ENCODE results near the gene RAB10. TPM values are rescaled to one million over a fixed set of nuclear protein-coding genes. Genes with fewer than 3 reads are reported as not detected.

The RAB10 gene
- total RNA-seq, 1 experiment from 2014 or later, result 140 TPM

- POLR2A ChIA-PET (ENCODE audit: low non-redundant PET), result no interaction called here
Measured at GRCh38 chr2:26182887-26183630, 149.2 kb downstream of the RAB10 start.

GRCh38 chr2:26184121-26184520 is 150.2 kb downstream of the RAB10 start:
- Histone ChIP-seq H3K4me1 (ENCODE audit: insufficient read depth, low read length, poor library complexity, severe bottlenecking) (peaks cover under 1% of the 10 kb centered on the region), H3K4me3 (ENCODE audit: low read depth, low read length, poor library complexity, severe bottlenecking) (no peak overlapping the region), H3K9me3 (ENCODE audit: low read depth, low read length, poor library complexity, severe bottlenecking) (no peaks in the 10 kb centered on the region), H3K27me3 (replicated peaks; ENCODE audit: insufficient read depth, low read depth, low read length, poor library complexity) (no peaks in the 10 kb centered on the region), H3K36me3 (ENCODE audit: insufficient read depth, low read length, poor library complexity, severe bottlenecking) (no peaks in the 10 kb centered on the region), H3K27ac (ENCODE audit: low read depth, low read length, poor library complexity, severe bottlenecking) (no peak overlapping the region)
- no TSS peak for BruUV-seq (replicated peaks)
- no peak for DNase-seq (ENCODE audit: low spot score)
- POLR2A ChIA-PET (ENCODE audit: low non-redundant PET), result no interaction called here
- CTCF ChIA-PET, result no interaction called here
- intact Hi-C loops (cut with micrococcal nuclease; ENCODE audit: unreplicated experiment), result no loop called here
- no peak for TF ChIP-seq EZH2 (IDR thresholded peaks at IDR 0.05; ENCODE audit: borderline replicate concordance, low read depth, low read length, poor library complexity, severe bottlenecking)
- no peak for TF ChIP-seq CTCF (conservative IDR thresholded peaks at IDR 0.05; ENCODE audit: low read depth, low read length)

More at GRCh38 chr2:26182887-26183630, 149.2 kb downstream of the RAB10 start:
- H3K36me3 ChIP-seq (ENCODE audit: insufficient read depth, low read length, poor library complexity, severe bottlenecking), result no peaks in the 10 kb centered on the region
- H3K27ac ChIP-seq (ENCODE audit: low read depth, low read length, poor library complexity, severe bottlenecking), result no peak overlapping the region
- H3K4me3 ChIP-seq (ENCODE audit: low read depth, low read length, poor library complexity, severe bottlenecking), result no peak overlapping the region
- intact Hi-C loops (cut with micrococcal nuclease; ENCODE audit: unreplicated experiment), result no loop called here
- DNase-seq (ENCODE audit: low spot score), result no peak
- no peaks in the 10 kb centered on the region for H3K27me3 ChIP-seq (replicated peaks; ENCODE audit: insufficient read depth, low read depth, low read length, poor library complexity)
- peaks cover 5% of the 10 kb centered on the region for H3K4me1 ChIP-seq (ENCODE audit: insufficient read depth, low read length, poor library complexity, severe bottlenecking)
- CTCF ChIA-PET, result no interaction called here
- TF ChIP-seq EZH2 (IDR thresholded peaks at IDR 0.05; ENCODE audit: borderline replicate concordance, low read depth, low read length, poor library complexity, severe bottlenecking) (no peak), CTCF (conservative IDR thresholded peaks at IDR 0.05; ENCODE audit: low read depth, low read length) (no peak)
- no peaks in the 10 kb centered on the region for H3K9me3 ChIP-seq (ENCODE audit: low read depth, low read length, poor library complexity, severe bottlenecking)
- BruUV-seq (replicated peaks), result no TSS peak

DNA sequence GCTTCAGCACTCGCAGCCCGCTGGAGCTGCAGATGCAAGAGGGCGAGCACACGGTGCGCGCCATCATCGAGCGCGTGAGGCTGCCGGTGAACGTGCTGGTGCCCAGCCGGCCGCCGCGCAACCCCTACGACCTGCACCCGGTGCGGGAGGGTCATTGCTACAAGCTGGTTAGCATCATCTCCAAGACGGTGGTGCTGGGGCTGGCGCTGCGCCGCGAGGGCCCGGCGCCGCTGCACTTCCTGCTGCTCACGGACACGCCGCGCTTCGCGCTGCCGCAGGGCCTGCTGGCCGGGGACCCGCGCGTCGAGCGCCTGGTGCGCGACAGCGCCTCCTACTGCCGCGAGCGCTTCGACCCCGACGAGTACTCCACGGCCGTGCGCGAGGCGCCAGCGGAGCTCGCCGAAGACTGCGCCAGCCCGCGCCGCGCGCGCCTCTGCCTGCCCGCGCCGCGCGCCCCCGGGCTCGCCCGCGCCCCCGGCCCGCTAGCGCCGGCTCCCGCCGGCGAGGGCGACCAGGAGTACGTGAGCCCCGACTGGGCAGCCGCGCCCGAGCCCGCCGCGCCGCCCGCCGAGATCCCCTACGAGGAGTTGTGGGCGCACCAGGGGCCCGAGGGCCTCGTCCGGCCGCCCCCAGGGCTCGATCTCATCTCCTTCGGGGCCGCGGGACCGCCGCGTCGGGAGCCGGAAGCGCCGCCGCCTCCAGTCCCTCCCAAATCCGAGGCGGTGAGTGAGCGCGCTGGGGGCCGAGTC is 150.8 kb downstream of the RAB10 start:
- Histone ChIP-seq H3K27me3 (replicated peaks; ENCODE audit: insufficient read depth, low read depth, low read length, poor library complexity) (no peaks in the 10 kb centered on the region), H3K4me1 (ENCODE audit: insufficient read depth, low read length, poor library complexity, severe bottlenecking) (no peaks in the 10 kb centered on the region), H3K4me3 (ENCODE audit: low read depth, low read length, poor library complexity, severe bottlenecking) (no peak overlapping the region), H3K36me3 (ENCODE audit: insufficient read depth, low read length, poor library complexity, severe bottlenecking) (no peaks in the 10 kb centered on the region), H3K27ac (ENCODE audit: low read depth, low read length, poor library complexity, severe bottlenecking) (no peak overlapping the region), H3K9me3 (ENCODE audit: low read depth, low read length, poor library complexity, severe bottlenecking) (no peaks in the 10 kb centered on the region)
- ChIA-PET CTCF (no interaction called here), POLR2A (ENCODE audit: low non-redundant PET) (no interaction called here)
- intact Hi-C loops (cut with micrococcal nuclease; ENCODE audit: unreplicated experiment), result no loop called here
- TF ChIP-seq EZH2 (IDR thresholded peaks at IDR 0.05; ENCODE audit: borderline replicate concordance, low read depth, low read length, poor library complexity, severe bottlenecking), result no peak
- TF ChIP-seq CTCF (conservative IDR thresholded peaks at IDR 0.05; ENCODE audit: low read depth, low read length), result no peak
- no TSS peak for BruUV-seq (replicated peaks)
- no peak for DNase-seq (ENCODE audit: low spot score)
